CD4-positive, alpha-beta T cell treated with Interferon gamma for 1 hour (primary cell): ENCODE measurements around the gene TAOK2.
A peak's percentile ranks its signal among the peaks of the same experiment; 100 is the strongest.
"Not testable (repeated sequence)": the region's sequence is repeated elsewhere in the genome, so short reads cannot be mapped to it uniquely, and the experiment has no call there.

ENCODE experiments used
- DNase-seq: peaks from one replicate; pipeline ENCODE4 v3.0.0-alpha.2; 2020

TAOK2 gene

GRCh38 chr16:29973384-29974246 is at the start of gene TAOK2:
Gene TAOK2, plus strand, starts transcription at chr16:29973868. Its CDS starts 3,905 bp downstream, at chr16:29977773.
- DNase-seq: peak; percentile 99

GRCh38 chr16:29925105-29925756 is 48.4 kb upstream of the TAOK2 start:
- no peak for DNase-seq

GRCh38 chr16:29925781-29926710 is 47.6 kb upstream of the TAOK2 start, which contains the start of gene KCTD13:
Gene KCTD13, minus strand, starts transcription at chr16:29926226. Its CDS starts 193 bp downstream, at chr16:29926033.
- peak; percentile 89 for DNase-seq

- no peak for DNase-seq
These were observed 47.0 kb upstream of the TAOK2 start for GRCh38 chr16:29926711-29927052.

- no peak for DNase-seq
These were observed 46.4 kb upstream of the TAOK2 start for GRCh38 chr16:29927070-29927905.

GRCh38 chr16:29931750-29932149 is 41.9 kb upstream of the TAOK2 start:
- DNase-seq: not testable (repeated sequence)

GRCh38 chr16:29940656-29941055 is 33.0 kb upstream of the TAOK2 start:
- DNase-seq: no peak

- no peak for DNase-seq
These were observed 29.5 kb upstream of the TAOK2 start for GRCh38 chr16:29943846-29944799.

GRCh38 chr16:29947897-29948296 is 25.8 kb upstream of the TAOK2 start:
- DNase-seq: no peak

GRCh38 chr16:29950806-29951461 is 22.7 kb upstream of the TAOK2 start:
- DNase-seq: no peak

GRCh38 chr16:29951625-29952365 is 21.9 kb upstream of the TAOK2 start:
- no peak for DNase-seq

- no peak for DNase-seq
These were observed 14.9 kb upstream of the TAOK2 start for GRCh38 chr16:29958756-29959155.

- no peak for DNase-seq
These were observed 14.4 kb upstream of the TAOK2 start for GRCh38 chr16:29959293-29959692.

- DNase-seq: not testable (repeated sequence)
These were observed 13.8 kb upstream of the TAOK2 start for GRCh38 chr16:29959821-29960220.

- DNase-seq: no peak
These were observed 12.6 kb upstream of the TAOK2 start for GRCh38 chr16:29961127-29961478.

- DNase-seq: peak; percentile 93
These were observed 12.0 kb upstream of the TAOK2 start, which contains the start of gene TMEM219 for GRCh38 chr16:29961479-29962343. Gene TMEM219, plus strand, starts transcription at chr16:29962079. Its CDS starts 1,065 bp downstream, at chr16:29963144.

GRCh38 chr16:29962344-29962994 is 11.2 kb upstream of the TAOK2 start:
- no peak for DNase-seq
